ENCODE data around the gene INSRR.

The INSRR gene

DNA sequence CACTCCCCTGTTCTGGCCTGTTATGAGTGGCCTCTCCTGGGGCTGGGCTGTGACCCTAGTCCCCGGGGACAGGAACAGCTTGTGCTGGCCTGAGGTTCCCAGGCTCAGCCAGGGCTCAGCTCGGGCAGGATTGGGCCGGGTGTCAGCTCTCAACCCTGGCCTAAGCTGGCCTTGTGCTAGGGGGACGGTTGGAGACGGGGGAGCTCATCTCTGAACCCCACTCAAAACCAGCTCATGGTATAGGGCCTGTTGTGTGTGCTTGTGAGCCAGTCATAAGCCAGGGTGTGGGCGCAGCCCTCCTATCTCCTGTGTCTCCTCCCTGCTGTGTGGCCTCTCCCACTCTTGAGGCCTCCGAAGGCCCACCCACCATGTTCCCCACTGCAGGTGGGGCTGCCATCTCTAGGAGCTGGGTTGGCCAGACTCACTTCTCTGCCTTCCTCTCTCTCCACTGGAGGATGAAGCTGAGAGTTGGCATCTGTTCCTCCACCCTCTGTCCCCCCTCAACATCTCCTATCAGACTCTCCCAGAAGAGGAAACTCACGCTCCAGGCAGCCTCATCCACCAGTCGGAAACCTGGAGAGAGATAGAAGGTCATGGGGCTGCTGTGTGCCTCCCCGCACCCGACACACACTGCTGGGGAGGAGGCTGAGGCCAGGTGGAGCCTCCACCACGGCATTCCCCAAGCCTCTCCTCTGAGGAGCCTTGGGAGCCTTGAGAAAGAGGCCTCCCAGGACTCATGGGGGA lies 36.0 kb upstream of the INSRR start:
- TF ChIP-seq SIN3A (IDR thresholded peaks at IDR 0.05; ENCODE audit: borderline replicate concordance, insufficient read depth, low read length) (no peak), TAF1 (IDR thresholded peaks at IDR 0.05; ENCODE audit: borderline replicate concordance, insufficient read depth, low read length) (no peak), POLR2AphosphoS5 (IDR thresholded peaks at IDR 0.05; ENCODE audit: low read depth, low read length) (no peak)

DNA sequence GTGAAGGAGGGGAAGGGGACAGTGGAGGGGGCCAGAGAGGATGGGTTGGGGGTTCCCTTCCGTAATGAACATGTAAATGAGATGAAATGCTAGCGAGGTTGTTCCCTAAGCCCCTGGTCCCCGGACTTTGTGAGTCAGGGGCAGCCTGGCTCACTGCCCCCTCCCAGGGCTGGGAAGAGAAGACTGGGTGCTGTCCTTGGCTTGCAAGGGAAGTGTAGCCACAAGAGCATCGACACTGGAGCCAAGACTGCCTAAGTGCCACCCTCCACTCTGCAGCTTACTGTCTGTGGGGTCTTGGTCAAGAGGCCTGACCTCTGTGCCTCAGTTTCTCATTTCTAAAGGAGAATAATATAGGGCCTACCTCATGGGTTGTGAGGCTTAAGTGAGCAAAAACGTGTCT lies 35.1 kb upstream of the INSRR start:
- TF ChIP-seq SIN3A (IDR thresholded peaks at IDR 0.05; ENCODE audit: borderline replicate concordance, insufficient read depth, low read length): no peak
- TF ChIP-seq FOXP2 (optimal IDR thresholded peaks at IDR 0.05; ENCODE audit: borderline replicate concordance, extremely low read depth, extremely low read length, insufficient read depth): no peak
- TF ChIP-seq REST (IDR thresholded peaks at IDR 0.05; ENCODE audit: insufficient read depth in 1 of 2, low read depth in 2 of 2, low read length in 2 of 2): 0 out of 4 replicates have a peak, but pooled peaks of 1 of the 2 experiments have one; percentile 5

- TF ChIP-seq POLR2AphosphoS5 (IDR thresholded peaks at IDR 0.05; ENCODE audit: low read depth, low read length) (no peak), REST (IDR thresholded peaks at IDR 0.05; ENCODE audit: insufficient read depth in 1 of 2, low read depth in 2 of 2, low read length in 2 of 2) (0 out of 4 replicates have a peak, but pooled peaks have one; percentile 21 to 60), SIN3A (IDR thresholded peaks at IDR 0.05; ENCODE audit: borderline replicate concordance, insufficient read depth, low read length) (0 out of 2 replicates have a peak, but pooled peaks have one; percentile 49), TAF1 (IDR thresholded peaks at IDR 0.05; ENCODE audit: borderline replicate concordance, insufficient read depth, low read length) (no peak), FOXP2 (optimal IDR thresholded peaks at IDR 0.05; ENCODE audit: borderline replicate concordance, extremely low read depth, extremely low read length, insufficient read depth) (no peak)
Measured at GRCh38 chr1:156893048-156893953, 34.4 kb upstream of the INSRR start, which contains the start of gene PEAR1. Gene PEAR1, plus strand, starts transcription at chr1:156893718. Its CDS starts 10,209 bp downstream, at chr1:156903927.

- TF ChIP-seq SIN3A (IDR thresholded peaks at IDR 0.05; ENCODE audit: borderline replicate concordance, insufficient read depth, low read length) (peak; percentile 70; the same call in 1 of the 2 replicates), POLR2AphosphoS5 (IDR thresholded peaks at IDR 0.05; ENCODE audit: low read depth, low read length) (no peak), REST (IDR thresholded peaks at IDR 0.05; ENCODE audit: insufficient read depth in 1 of 2, low read depth in 2 of 2, low read length in 2 of 2) (0 out of 4 replicates have a peak, but pooled peaks of 1 of the 2 experiments have one; percentile 15), FOXP2 (optimal IDR thresholded peaks at IDR 0.05; ENCODE audit: borderline replicate concordance, extremely low read depth, extremely low read length, insufficient read depth) (peak; percentile 94), TAF1 (IDR thresholded peaks at IDR 0.05; ENCODE audit: borderline replicate concordance, insufficient read depth, low read length) (no peak)
Measured at GRCh38 chr1:156892190-156893047, 33.5 kb upstream of the INSRR start.

Measured in PFSK-1 (cell line).